Activated CD4-positive, alpha-beta T cell treated with anti-CD3 and anti-CD28 coated beads for 24 hours (primary cell): ENCODE results near the gene BBS12.
"Not testable (repeated sequence)": the region's sequence is repeated elsewhere in the genome, so short reads cannot be mapped to it uniquely, and the experiment has no call there.

Experiments
- DNase-seq, 2 donors: peaks; one replicate each; pipeline ENCODE4 v3.0.0-alpha.2; 2020; ENCODE audit warnings: low read depth in 2 of 2

BBS12 gene

GRCh38 chr4:122764821-122765215, 32.3 kb downstream of the BBS12 start:
- DNase-seq, result no peak

GRCh38 chr4:122765692-122766352, 33.3 kb downstream of the BBS12 start:
- DNase-seq, result no peak

GRCh38 chr4:122766353-122766705, 33.8 kb downstream of the BBS12 start:
- no peak for DNase-seq

GRCh38 chr4:122766950-122767349, 34.4 kb downstream of the BBS12 start:
- no peak for DNase-seq

GRCh38 chr4:122771724-122772123, 39.2 kb downstream of the BBS12 start:
- DNase-seq, result no peak

- DNase-seq, result no peak
Measured at GRCh38 chr4:122772311-122772710, 39.8 kb downstream of the BBS12 start.

- DNase-seq, result no peak
Measured at GRCh38 chr4:122772986-122773385, 40.5 kb downstream of the BBS12 start.

GRCh38 chr4:122775039-122775438, 42.5 kb downstream of the BBS12 start:
- no peak for DNase-seq

GRCh38 chr4:122775987-122776836, 43.7 kb downstream of the BBS12 start:
- no peak for DNase-seq

- DNase-seq, result no peak
Measured at GRCh38 chr4:122776916-122777315, 44.4 kb downstream of the BBS12 start.

GRCh38 chr4:122777846-122778673, 45.6 kb downstream of the BBS12 start:
- DNase-seq, result no peak

GRCh38 chr4:122781486-122781885, 49.0 kb downstream of the BBS12 start:
- DNase-seq, result no peak

GRCh38 chr4:122783301-122784215, 51.1 kb downstream of the BBS12 start:
- DNase-seq, result no peak

GRCh38 chr4:122784261-122784660, 51.8 kb downstream of the BBS12 start:
- DNase-seq, result no peak

GRCh38 chr4:122785099-122785498, 52.6 kb downstream of the BBS12 start:
- DNase-seq, result no peak

GRCh38 chr4:122786296-122786695, 53.8 kb downstream of the BBS12 start:
- DNase-seq, result not testable (repeated sequence)

GRCh38 chr4:122786920-122787319, 54.4 kb downstream of the BBS12 start:
- DNase-seq, result not testable (repeated sequence)

- DNase-seq, result no peak
Measured at GRCh38 chr4:122787940-122788339, 55.4 kb downstream of the BBS12 start.

GRCh38 chr4:122788935-122789334, 56.4 kb downstream of the BBS12 start:
- no peak for DNase-seq

GRCh38 chr4:122793811-122794210, 61.3 kb downstream of the BBS12 start:
- DNase-seq, result no peak
